Thoracic aorta (tissue), 2 donors: ENCODE results near the gene UQCRQ. TPM values are rescaled to one million over a fixed set of nuclear protein-coding genes. Genes with fewer than 3 reads are reported as not detected.

Source experiments
- ATAC-seq: fragments of 150-250 bp; one replicate; pipeline ENCODE4 v1.8.0; 2017; ENCODE audit warnings: low read depth; ENCODE audit not compliant: insufficient number of reproducible peaks, low FRiP score
- DNase-seq: peaks from one replicate; pipeline ENCODE4 v3.0.0-alpha.2; 2020; ENCODE audit warnings: low spot score
- H3K27ac ChIP-seq, 2 donors: fragments of 200-600 bp; sonication (generic); 1 replicate in 1 of 2; 2 replicates in 1 of 2; pipeline ENCODE4 v1.5.1; 2016; ENCODE audit warnings: mild to moderate bottlenecking in 2 of 2, moderate library complexity in 2 of 2
- H3K27me3 ChIP-seq: fragments of 200-600 bp; sonication (generic); replicated peaks from 2 replicates; pipeline ENCODE4 v1.6.0; 2016; ENCODE audit warnings: mild to moderate bottlenecking; ENCODE audit not compliant: insufficient read depth
- H3K36me3 ChIP-seq: fragments of 200-600 bp; sonication (generic); one replicate; pipeline ENCODE4 v1.5.1; 2016
- H3K4me1 ChIP-seq, 2 donors: fragments of 200-600 bp; sonication (generic); 1 replicate in 1 of 2; 2 replicates in 1 of 2; pipeline versions ENCODE4 v1.5.1 to v1.6.0; 2016; ENCODE audit warnings: low read depth in 2 of 2, mild to moderate bottlenecking in 1 of 2; ENCODE audit not compliant: control insufficient read depth in 1 of 2
- H3K4me3 ChIP-seq: fragments of 200-600 bp; sonication (generic); 2 replicates; pipeline ENCODE4 v1.5.1; 2016; ENCODE audit warnings: mild to moderate bottlenecking
- H3K9me3 ChIP-seq: fragments of 200-600 bp; sonication (generic); 2 replicates; pipeline ENCODE4 v1.5.1; 2016
- CTCF ChIP-seq: fragments of 200-600 bp; sonication (generic); IDR thresholded peaks from one replicate; pipeline ENCODE4 v1.5.1; 2019; ENCODE audit warnings: antibody characterized with exemption
- total RNA-seq, 2 donors: library from RNA; depleted of rRNA; stranded (reverse); fragments of >200 nt; gene quantifications; one replicate each; pipeline versions ENCODE4 v1.1.0 to v1.2.3, GENCODE V29; 2016

Gene UQCRQ
- total RNA-seq, 2 donors from 2014 or later = 49.5 to 59.3 TPM

GRCh38 chr5:132821350-132821749 lies 45.1 kb upstream of the UQCRQ start:
- H3K9me3 ChIP-seq = no peaks in the 10 kb centered on the region
- DNase-seq = no peak
- no peak for ATAC-seq
- H3K27me3 ChIP-seq = no peaks in the 10 kb centered on the region
- H3K27ac ChIP-seq = no peak overlapping the region
- TF ChIP-seq CTCF = no peak
- H3K36me3 ChIP-seq = no peaks in the 10 kb centered on the region
- H3K4me1 ChIP-seq = peaks cover 0 to 15% of the 10 kb centered on the region in 2 donors
- H3K4me3 ChIP-seq = no peak overlapping the region

GRCh38 chr5:132821791-132822190 lies 44.7 kb upstream of the UQCRQ start:
- TF ChIP-seq CTCF = no peak
- Histone ChIP-seq H3K4me1 (peaks cover 0 to 15% of the 10 kb centered on the region in 2 donors), H3K27me3 (no peaks in the 10 kb centered on the region), H3K9me3 (no peaks in the 10 kb centered on the region), H3K36me3 (no peaks in the 10 kb centered on the region), H3K4me3 (no peak overlapping the region), H3K27ac (no peak overlapping the region)
- DNase-seq (no peak), ATAC-seq (no peak)

- Histone ChIP-seq H3K4me3 (peak overlapping the region; percentile 55), H3K4me1 (peaks cover 0 to 15% of the 10 kb centered on the region in 2 donors), H3K36me3 (no peaks in the 10 kb centered on the region), H3K27ac (no peak overlapping the region), H3K27me3 (no peaks in the 10 kb centered on the region), H3K9me3 (no peaks in the 10 kb centered on the region)
- no peak for TF ChIP-seq CTCF
- DNase-seq = no peak
- no peak for ATAC-seq
Measured at GRCh38 chr5:132822650-132823480, 43.6 kb upstream of the UQCRQ start.

GRCh38 chr5:132823481-132824050 lies 42.9 kb upstream of the UQCRQ start:
- ATAC-seq = no peak
- H3K4me3 ChIP-seq = peak overlapping the region; percentile 55

More at GRCh38 chr5:132823481-132824050, 42.9 kb upstream of the UQCRQ start:
- Histone ChIP-seq H3K4me1 (peaks cover 0 to 15% of the 10 kb centered on the region in 2 donors), H3K27me3 (no peaks in the 10 kb centered on the region), H3K9me3 (no peaks in the 10 kb centered on the region), H3K27ac (no peak overlapping the region), H3K36me3 (no peaks in the 10 kb centered on the region)
- no peak for DNase-seq
- no peak for TF ChIP-seq CTCF
